Kidney glomerular epithelial cell (primary cell): ENCODE data around the gene RELA.
A peak's percentile ranks its signal among the peaks of the same experiment; 100 is the strongest.
"Not testable (repeated sequence)": the region's sequence is repeated elsewhere in the genome, so short reads cannot be mapped to it uniquely, and the experiment has no call there.

Experiments
- DNase-seq: peaks from one replicate; lab custom pipeline; 2025; lab: John Stamatoyannopoulos, UW

RELA gene

DNA sequence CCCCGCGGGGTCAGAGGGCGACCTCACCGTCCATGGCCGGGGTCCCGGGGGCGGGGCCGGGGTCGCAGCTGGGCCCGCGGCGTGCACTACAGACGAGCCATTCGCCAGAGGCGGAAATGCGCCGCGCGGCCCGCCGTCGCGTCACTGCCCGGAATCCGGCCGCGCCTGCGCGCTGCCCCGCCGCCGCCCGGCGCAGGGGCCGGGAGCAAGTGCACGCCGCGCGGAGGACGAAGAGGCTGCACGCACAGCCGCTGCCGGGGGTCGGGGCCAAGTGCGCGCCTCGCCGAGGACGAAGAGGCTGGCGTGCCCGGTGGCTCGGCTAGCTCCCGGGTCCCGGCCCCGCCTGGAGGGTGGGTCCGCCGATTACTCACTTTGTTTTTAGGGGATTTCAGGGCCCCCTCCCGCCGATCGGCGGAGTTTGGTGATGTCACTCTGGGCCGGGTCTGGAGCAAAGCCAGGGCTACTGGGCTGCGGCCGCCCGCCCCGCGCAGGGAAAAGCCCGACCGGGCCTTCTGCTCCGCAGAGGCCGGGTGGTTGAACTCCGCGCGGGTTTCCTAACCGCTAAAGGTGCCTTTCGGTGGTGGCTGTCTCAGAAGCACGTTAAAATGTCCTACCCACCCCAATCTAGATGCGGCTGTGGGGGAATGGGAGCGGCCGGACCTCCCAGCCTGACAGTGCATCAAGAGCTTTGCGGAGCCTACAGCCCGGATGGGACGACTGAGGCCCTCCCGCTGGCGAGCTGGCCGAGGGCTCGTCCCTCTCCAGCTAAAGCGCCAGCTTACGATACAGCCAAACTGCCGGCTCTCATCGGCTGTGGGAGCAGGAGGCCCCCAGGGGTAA is at the start of gene RELA:
RELA (minus strand) TSS at position 118 of the 840 bp plus-strand sequence; CDS start at position 34, 84 bp downstream.
- DNase-seq: peak; percentile 88

DNA sequence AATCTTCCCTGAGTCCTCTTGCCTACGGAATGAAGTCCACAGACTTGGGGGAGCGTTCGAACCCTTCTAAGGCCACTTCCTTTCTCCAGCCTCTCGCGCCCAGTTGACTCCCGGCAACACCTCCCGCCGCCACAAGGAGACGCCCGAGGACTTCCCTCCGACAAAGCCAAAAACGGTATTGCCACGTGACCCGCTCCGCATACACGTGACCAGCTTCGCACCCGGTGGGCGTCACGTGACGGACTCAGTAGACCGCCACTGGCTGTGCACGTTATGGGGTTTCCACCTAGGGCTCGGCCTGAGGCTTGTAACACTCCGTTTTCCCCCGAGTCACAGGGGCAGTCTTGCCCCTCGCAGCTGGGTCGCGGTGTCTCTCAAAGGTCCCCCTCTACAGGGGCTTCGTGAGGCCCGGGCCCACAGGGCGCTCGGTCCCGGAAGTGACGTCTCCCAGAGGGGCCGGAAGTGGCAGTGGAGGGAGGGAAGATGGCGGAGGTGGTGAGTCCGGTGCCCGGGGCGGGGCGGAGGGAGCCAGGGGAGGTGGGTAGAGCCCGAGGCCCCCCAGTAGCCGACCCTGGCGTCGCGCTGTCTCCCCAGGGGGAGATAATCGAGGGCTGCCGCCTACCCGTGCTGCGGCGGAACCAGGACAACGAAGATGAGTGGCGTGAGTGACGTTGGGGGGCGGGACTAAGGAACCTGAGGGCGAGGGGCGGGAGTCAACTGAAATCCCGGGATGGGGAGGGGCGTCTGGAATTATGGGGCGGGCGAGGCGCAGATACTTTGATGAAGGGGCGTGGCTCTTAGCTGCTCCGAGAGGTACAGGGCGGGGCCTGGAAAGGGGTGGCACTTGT is 49.3 kb upstream of the RELA start, which contains the start of gene KAT5:
KAT5 (plus strand) TSS at position 468 of the 848 bp plus-strand sequence; CDS start at position 484, 16 bp downstream.
- peak; percentile 98 for DNase-seq

- DNase-seq: no peak
Observed at GRCh38 chr11:65710421-65710820, 47.7 kb upstream of the RELA start.

DNA sequence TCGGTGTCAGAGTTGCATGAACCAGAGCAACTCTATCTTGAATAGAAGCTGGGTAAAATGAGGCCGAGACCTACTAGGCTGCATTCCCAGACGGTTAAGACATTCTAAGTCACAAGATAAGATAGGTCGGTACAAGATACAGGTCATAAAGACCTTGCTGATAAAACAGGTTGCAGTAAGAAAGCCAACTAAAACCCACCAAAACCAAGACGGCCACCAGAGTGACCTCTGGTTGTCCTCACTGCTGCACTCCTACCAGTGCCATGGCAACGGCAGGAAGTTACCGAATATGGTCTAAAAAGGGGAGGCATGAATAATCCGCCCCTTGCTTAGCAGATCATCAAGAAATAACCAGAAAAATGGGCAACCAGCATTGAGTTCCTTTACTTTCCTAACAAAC is 46.9 kb upstream of the RELA start:
- no peak for DNase-seq

- no peak for DNase-seq
Observed at GRCh38 chr11:65708451-65708850, 45.7 kb upstream of the RELA start.

GRCh38 chr11:65707002-65707401 is 44.3 kb upstream of the RELA start:
- not testable (repeated sequence) for DNase-seq

DNA sequence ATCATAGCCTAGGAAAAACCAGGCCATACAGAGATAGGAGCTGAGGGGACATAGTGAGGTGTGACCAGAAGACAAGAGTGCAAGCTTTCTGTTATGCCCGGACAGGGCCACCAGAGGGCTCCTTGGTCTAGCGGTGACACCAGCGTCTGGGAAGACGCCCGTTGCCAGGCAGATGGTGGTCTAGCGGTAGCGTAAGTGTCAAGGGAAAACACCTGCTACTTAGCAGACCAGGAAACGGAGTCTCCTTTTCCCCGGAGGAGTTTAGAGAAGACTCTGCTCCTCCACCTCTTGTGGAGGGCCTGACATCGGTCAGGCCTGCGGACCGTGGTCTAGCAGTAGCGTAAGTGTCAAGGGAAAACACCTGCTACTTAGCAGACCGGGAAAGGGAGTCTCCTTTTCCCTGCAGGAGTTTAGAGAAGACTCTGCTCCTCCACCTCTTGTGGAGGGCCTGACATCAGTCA is 43.6 kb upstream of the RELA start:
- peak; percentile 3 for DNase-seq

DNA sequence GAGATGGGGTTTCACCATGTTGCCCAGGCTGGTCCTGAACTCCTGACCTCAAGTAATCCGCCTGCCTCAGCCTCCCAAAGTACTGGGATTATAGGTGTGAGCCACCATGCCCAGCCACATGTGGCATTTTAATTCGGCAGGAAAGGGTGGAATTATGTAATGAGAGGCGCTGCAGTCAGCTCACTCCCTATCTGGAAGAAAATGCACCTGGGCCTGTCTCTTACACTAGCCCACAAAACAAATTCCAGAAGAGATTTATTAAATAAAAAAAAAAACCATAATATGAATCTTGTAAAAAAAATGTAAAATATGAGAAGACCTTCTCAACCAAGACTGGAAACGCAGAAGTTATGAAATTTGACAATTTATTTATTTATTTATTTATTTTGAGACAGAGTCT is 41.1 kb upstream of the RELA start:
- DNase-seq: no peak

DNA sequence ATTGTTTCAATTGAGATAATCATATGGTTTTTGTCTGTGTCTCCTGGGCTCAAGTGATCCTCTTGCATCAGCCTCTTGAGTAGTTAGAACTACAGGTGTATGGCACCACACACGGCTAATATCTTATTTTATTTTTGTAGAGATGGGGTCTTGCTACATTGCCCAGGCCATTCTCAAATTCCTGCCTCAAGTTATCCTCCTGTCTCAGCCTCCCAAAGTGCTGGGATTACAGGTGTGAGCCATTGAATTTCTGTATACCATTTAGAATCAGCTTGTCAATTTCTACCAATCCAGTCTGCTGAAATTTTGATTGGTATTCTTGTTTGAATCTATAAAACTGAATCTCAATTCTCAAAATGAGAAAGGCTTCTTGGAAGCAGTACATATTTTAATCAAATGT is 39.0 kb upstream of the RELA start:
- no peak for DNase-seq

GRCh38 chr11:65700399-65700798 is 37.7 kb upstream of the RELA start:
- no peak for DNase-seq

DNA sequence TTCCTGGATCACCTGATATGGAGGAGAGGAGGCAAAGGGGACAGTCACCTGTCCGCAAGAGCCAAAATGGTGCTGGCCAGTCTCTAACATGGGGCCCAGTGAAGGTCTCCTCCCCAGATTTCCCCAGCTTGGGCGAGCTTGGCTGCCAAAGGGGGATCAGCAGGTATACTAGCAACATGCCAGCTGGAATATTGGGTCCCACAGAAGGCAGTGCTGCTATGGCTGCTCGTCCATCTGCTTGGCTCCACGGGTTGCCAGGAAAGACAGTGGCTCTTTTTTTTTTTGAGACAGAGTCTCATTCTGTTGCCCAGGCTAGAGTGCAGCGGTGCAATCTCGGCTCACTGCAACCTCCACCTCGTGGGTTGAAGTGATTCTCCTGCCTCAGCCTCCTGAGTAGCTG is 36.6 kb upstream of the RELA start:
- no peak for DNase-seq

GRCh38 chr11:65698205-65698604 is 35.5 kb upstream of the RELA start:
- no peak for DNase-seq

GRCh38 chr11:65696802-65697552 is 34.3 kb upstream of the RELA start:
- no peak for DNase-seq

DNA sequence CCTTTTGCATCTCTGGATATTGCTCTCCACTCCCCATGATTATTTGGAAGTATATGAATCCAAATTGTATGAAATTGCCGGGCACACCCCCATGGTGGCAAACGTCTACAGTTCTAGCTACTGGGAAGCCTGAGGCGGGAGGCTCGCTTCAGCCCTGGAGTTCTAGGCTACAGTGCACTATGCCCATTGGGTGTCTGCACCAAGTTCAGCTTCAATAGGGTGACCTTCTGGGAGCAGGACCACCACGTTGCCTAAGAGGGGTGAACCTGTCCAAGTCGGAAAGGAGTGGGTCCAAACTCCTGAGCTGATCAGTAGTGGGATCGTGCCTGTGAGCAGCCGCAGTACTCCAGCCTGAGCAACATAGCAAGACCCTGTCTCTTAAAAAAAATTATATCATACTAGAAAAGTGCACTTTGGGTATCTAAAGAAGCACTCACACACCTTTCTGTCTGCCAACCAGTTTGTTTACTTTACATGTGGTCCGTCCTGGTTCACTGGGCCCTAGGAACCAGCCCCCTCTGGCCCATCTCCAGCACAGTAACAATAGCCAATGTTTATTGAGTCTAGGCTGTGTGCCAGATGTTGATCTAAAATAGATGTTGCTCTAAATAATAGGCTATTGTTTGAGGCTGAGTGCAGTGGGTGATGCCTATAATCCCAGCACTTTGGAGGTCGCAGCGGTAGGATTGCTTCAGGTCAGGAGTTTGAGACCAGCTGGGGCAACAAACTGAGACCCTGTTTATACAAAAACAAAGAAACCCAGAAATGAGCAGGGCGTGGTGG is 32.9 kb upstream of the RELA start:
- peak; percentile 61 for DNase-seq

- DNase-seq: no peak
Observed at GRCh38 chr11:65692367-65692766, 29.7 kb upstream of the RELA start.

GRCh38 chr11:65691847-65692246 is 29.1 kb upstream of the RELA start:
- not testable (repeated sequence) for DNase-seq

GRCh38 chr11:65685981-65686380 is 23.3 kb upstream of the RELA start:
- DNase-seq: no peak

DNA sequence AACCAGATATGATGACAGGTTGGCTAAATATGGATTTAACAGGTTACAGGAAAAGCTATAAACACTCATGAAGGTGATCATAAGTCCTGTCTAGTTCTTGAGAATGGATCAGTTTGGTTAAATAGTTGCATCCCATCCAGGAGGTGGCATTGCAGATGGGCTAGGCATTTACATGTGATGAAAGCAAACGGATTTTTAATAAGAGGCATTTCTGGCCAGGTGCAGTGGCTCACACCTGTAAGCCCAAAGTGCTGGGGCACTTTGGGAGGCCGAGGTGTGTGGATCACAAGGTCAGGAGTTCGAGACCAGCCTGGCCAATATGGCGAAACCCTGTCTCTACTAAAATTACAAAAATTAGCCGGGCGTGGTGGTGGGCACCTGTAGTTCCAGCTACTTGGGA is 20.8 kb upstream of the RELA start:
- not testable (repeated sequence) for DNase-seq

- no peak for DNase-seq
Observed at GRCh38 chr11:65680192-65680743, 17.6 kb upstream of the RELA start.

GRCh38 chr11:65672982-65673381 is 10.3 kb upstream of the RELA start:
- DNase-seq: no peak
